GM19025 (cell line): ENCODE measurements around the gene TMED8.
A peak's percentile ranks its signal among the peaks of the same experiment; 100 is the strongest.
"Not testable (repeated sequence)": the region's sequence is repeated elsewhere in the genome, so short reads cannot be mapped to it uniquely, and the experiment has no call there.

ENCODE experiments used
- ATAC-seq: cut with Tn5 transposase; IDR thresholded peaks from one replicate; pipeline ENCODE4 v1.9.1; 2021; ENCODE audit warnings: mild to moderate bottlenecking, low read depth, moderate library complexity; ENCODE audit not compliant: unreplicated experiment

Gene TMED8

DNA sequence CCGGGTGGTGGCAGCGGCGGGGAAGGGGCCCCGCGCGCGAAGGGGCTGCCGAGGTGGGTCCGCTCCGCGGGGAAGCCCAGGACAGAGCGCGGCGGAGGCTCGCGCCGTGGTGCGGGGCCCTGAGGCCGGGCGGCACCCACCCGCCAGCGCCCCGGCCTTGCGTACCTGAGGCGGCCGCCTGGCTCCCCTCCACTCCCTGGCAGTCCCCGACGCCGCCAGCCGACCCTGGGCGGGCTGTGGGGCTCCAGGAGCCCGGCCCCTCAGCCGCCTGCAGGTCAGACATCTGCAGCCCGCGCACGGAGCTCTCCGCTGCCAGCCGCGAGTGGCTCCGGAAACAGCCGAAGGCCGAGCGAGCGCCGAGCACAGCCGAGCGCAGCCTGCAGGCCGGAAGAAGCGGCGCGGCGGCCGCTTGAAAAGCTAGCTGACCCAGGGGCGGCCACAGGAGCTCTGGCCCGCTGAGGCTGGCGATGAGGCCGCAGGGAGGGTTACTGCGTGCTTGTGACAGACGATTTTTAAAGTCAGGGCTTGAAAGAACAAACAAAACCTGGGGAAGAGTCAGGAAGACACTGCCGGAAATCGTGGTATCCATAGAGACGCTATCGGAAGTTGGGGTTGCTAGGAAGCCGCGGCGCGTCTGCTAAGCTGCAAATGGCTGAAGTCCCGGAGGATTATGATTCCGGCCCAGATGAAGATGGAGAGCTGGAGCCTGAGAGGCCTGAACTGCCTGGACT lies at the start of gene TMED8, which contains the start of gene SAMD15:
Gene TMED8, minus strand, starts transcription at position 324 of the 731 bp plus-strand sequence. Its CDS starts 41 bp downstream, at position 283.
Gene SAMD15, plus strand, starts transcription at position 609 of the 731 bp plus-strand sequence. Its CDS starts 40 bp downstream, at position 649.
- ATAC-seq = peak; percentile 88

- no peak for ATAC-seq
Observed at GRCh38 chr14:77426396-77426795, 49.5 kb upstream of the TMED8 start.

DNA sequence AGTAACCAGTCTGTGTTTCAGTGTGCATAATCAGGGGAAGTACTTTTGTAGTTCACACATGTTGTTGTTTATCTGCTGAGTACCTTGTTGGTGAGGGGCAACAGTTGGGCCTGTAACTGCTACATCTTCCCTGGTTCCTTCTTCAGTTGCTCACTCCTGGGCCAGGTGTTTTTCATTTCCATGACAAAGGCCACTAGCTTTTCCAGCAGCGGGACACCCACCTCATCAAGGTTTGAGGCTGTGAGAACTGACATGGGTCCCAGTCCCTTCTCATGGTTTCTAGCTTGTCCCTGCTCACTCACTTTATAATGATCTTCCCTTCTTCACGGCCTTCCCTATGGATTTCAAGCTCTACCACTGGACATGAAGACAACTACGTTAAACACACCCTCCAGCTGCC lies 48.0 kb upstream of the TMED8 start:
- ATAC-seq = no peak

DNA sequence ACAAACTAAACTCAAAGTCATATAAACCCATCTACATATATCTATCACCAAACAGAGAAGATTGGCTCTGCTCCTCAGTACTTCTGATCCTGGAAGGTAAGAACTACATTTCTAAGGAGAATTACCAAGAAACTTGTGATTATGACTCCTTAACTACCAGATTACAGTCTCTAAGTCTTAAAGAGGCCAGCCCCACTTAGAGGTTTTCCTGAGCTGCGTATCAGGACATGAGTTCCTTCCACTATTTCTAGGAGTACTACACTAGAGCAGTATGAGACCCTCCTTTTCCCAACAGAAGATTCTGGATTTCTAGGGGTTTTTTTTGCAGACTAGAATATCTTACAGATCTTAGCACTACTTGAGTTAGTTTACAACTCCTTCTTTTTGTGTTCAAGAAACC lies 46.5 kb upstream of the TMED8 start, which contains the start of gene NOXRED1:
Gene NOXRED1, minus strand, starts transcription at position 101 of the 400 bp plus-strand sequence. CDS start 634 bp downstream, outside the sequence.
- no peak for ATAC-seq

- no peak for ATAC-seq
Observed at GRCh38 chr14:77421201-77421600, 44.3 kb upstream of the TMED8 start.

GRCh38 chr14:77416836-77417235 lies 39.9 kb upstream of the TMED8 start:
- no peak for ATAC-seq

DNA sequence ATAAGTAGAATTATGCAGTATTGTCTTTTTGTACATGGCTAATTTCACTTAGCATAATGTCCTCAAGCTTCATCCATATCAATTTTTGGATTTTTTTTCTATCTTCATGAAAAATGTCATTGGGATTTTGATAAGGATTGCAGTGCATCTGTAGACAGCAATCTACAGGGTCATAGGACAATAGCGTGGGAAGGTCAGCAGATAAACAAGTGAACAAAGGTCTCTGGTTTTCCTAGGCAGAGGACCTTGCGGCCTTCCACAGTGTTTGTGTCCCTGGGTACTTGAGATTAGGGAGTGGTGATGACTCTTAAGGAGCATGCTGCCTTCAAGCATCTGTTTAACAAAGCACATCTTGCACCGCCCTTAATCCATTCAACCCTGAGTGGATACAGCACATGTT lies 39.2 kb upstream of the TMED8 start:
- ATAC-seq = not testable (repeated sequence)

DNA sequence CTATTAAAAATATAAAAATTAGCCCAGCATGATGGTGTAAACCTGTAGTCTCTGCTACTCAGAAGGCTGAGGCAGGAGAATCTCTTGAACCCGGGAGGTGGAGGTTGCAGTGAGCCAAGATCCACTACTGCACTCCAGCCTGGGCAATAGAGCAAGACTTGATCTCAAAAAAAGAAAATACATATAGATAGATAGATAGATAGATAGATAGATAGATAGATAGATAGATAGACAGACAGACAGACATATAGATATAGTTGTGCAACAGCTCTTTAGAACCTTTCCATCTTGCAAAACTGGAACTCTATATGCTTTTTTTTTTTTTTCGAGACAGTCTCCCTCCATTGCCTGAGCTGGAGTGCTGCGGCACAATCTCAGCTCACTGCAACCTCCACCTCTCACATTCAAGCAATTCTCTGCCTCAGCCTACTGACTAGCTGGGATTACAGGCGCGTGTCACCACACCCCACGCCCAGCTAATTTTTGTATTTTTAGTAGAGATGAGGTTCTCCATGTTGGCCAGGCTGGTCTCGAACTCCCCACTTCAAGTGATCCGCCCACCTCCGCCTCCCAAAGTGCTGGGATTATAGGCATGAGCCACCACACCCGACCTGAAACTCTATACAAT lies 38.6 kb upstream of the TMED8 start:
- ATAC-seq = not testable (repeated sequence)

DNA sequence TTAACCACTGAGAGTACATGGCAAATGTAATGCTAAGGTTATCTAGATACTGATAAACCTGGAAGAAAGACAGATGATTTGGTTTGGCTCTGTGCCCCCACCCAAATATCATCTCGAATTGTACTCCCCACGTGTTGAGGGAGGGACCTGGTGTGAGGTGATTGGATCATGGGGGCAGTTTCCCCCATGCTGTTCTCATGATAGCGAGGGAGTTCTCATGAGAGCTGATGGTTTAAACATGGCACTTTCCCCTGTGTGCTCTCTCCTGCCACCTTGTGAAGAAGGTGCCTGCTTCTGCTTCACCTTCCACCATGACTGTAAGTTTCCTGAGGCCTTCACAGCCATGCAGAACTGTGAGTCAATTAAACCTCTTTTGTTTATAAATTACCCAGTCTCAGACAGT lies 32.2 kb upstream of the TMED8 start:
- no peak for ATAC-seq

DNA sequence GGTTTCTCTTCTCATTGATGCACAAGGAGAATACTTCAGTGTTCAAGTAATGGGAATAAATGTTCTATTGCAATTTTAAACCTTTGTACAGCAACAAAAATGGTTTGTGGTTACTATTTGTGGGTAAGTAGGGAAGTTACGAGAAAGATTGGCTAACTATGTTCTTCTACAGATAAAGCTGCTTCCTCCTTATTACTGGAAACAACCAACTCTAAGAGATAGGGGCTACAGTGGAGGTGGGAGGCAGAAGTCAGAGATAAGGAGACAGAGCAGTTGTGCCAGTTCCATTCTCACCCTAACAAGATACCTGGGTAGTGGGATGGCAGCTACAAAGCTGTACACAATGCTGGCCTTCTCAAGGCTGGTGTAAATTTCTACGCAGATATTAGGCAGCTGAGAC lies 30.3 kb upstream of the TMED8 start:
- ATAC-seq = no peak

DNA sequence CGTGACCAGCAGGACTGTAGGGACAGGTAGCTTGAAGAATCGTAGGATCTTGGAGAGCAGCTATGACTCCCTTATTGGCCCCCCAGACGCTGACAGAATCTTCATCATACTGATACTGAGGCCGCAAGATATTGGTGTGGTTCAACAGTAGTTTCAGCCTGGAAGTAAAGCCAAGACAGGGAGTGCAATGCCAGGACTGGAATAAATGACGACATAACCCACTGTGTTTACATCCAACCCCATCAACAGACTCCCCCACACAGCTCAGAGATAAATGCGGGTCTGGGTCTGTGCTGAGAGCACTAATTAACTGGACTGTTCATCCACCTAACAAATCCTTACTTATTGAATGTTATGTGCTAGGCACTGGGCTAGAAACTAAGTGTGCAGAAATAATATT lies 29.8 kb upstream of the TMED8 start:
- no peak for ATAC-seq

GRCh38 chr14:77406086-77406485 lies 29.2 kb upstream of the TMED8 start:
- no peak for ATAC-seq

- no peak for ATAC-seq
Observed at GRCh38 chr14:77403768-77404167, 26.9 kb upstream of the TMED8 start.

DNA sequence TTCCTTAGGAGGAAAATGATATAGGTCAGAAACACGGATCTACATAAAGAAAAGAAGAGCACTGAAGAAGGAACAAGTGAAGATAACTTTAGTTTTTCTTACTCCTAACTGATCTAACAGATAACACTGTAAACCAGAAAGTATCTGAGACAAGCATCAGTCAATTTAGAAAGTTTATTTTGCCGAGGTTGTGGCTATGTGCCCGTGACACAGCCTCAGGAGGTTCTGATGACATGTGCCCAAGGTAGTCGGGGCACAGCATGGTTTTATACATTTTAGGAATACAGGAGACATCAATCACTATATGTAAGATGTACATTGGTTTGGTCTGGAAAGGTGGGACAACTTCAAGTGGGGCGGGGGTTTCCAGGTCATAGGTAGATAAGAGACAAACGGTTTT lies 23.3 kb upstream of the TMED8 start:
- ATAC-seq = no peak

GRCh38 chr14:77390188-77390587 lies 13.3 kb upstream of the TMED8 start:
- no peak for ATAC-seq

DNA sequence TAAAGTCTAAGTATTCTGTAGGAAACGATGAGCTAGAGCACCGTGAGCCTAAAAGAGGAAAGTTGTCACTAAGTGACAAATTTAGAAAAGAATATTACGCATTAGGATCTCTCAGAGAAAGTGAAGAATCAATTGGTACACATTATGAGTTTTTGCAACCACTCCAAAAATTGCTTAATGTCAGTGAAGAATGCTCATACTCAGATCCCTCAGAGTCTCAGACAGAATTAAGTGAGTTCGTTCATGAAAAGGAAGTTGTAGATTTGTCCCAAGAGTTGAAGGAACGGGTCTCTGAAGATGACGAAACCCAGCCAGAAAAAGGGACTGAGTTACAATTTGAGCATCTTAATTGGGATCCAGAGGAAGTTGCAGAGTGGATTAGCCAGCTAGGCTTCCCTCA lies 1.8 kb upstream of the TMED8 start:
- no peak for ATAC-seq

DNA sequence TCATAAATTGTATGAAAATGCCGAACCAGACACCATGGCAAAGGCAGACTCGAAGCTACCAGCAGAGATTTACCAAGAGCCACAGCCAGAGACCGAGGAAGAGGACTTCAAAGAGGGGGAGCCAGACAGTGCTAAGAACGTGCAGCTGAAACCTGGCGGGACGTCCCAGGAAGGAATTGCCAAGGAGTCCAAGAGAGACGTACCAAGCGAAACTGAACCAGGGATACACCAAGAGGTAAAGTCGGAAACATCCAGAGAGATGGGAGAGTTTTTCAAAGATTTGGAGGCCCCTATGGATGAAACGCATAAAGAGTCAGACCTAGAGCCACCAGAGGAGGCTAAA lies 579 bp upstream of the TMED8 start:
- ATAC-seq = no peak

GRCh38 chr14:77375973-77376770 lies 722 bp downstream of the TMED8 start:
- ATAC-seq = peak; percentile 20

DNA sequence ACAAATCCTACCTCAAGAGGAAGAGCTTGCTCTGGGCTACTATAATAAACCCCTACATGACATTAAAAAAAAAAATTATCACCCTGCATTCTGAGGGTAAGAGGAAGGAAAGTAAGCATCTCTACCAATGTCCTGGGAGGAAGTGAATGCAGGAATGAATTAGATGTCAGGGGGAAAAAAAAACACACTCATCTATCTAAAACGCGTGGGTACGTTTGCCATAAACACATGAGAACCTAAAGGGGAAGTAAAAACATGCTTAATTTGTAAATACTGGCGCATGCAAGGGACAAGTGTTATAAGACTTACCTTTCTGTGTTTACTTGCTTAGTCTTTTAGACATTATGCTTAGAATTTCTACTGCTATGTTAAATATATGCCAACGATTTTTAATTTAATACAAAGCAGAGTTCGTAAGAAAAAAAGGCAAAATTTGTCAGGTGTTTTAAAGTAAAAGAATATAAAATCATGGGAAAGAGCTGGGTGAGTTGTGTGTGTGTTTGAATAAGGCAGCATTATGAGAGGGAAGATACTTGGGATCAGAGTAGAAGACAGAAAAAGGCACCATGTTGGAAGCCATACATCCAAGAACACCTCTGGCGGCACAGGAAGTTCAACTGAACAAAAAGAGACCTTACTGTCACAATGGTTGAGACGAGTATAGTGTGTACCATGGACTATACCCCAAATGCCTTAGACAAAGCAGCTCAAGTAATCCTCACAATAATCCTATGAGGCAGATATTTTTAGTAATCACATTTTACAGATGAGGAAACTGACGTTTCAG lies 1.5 kb downstream of the TMED8 start:
- ATAC-seq = no peak

GRCh38 chr14:77372304-77372841 lies 4.5 kb downstream of the TMED8 start:
- ATAC-seq = peak; percentile 17
